Motor neuron (in vitro differentiated cells): ENCODE data around the gene GDF7. TPM values are rescaled to one million over a fixed set of nuclear protein-coding genes. Genes with fewer than 3 reads are reported as not detected.

Experiments
- ATAC-seq, 8 experiments: fragments of 200-7000 bp; cut with Tn5 transposase; replicated peaks in 6 of 8; 2 replicates each; pipeline ENCODE4 v1.8.0; 2021; ENCODE audit warnings: mild to moderate bottlenecking in 8 of 8, moderate library complexity in 8 of 8
- H3K27ac ChIP-seq, 2 donors: fragments of 250-450 bp; sonication (Bioruptor Pico); 2 replicates each; pipeline ENCODE4 v1.9.0; 2021; ENCODE audit warnings: antibody characterized with exemption in 2 of 2, mild to moderate bottlenecking in 2 of 2, moderate library complexity in 1 of 2
- H3K4me1 ChIP-seq, 2 donors: fragments of 250-450 bp; sonication (Bioruptor Pico); replicated peaks in 1 of 2; 2 replicates each; pipeline ENCODE4 v1.6.1; 2021; ENCODE audit warnings: antibody characterized with exemption in 2 of 2, mild to moderate bottlenecking in 2 of 2, moderate library complexity in 1 of 2
- H3K4me3 ChIP-seq, 5 donors: fragments of 250-450 bp; sonication (Bioruptor Pico); 2 replicates each; pipeline ENCODE4 v1.9.0; 2021; ENCODE audit warnings: antibody characterized with exemption in 5 of 5, mild to moderate bottlenecking in 5 of 5, moderate library complexity in 4 of 5
- WGBS, 10 experiments: fragments of 450-650 bp; shearing (Covaris generic); methylation state at CpG; one replicate each; pipeline ENCODE4 v1.0.0; 2022; 5-methylcytosine and 5-hydroxymethylcytosine counted together
- in situ Hi-C, 9 experiments: fragments of 400-800 bp; cut with MboI; loops; one replicate each; pipeline ENCODE4 v1.15.0; 2021; ENCODE audit warnings: low sequenced_read_pairs in 9 of 9, low pct_unique_long_range_greater_than_20kb in 2 of 9; ENCODE audit not compliant: unreplicated experiment in 9 of 9
- total RNA-seq, 8 experiments: library from RNA; unstranded; fragments of 300-600 nt; gene quantifications; 2 replicates each; pipeline versions ENCODE4 v1.2.3 to v1.2.4, GENCODE V29; 2022

Gene GDF7
- total RNA-seq, 8 experiments from 2014 or later, result 0.22 to 4.7 (median 0.57) TPM

DNA sequence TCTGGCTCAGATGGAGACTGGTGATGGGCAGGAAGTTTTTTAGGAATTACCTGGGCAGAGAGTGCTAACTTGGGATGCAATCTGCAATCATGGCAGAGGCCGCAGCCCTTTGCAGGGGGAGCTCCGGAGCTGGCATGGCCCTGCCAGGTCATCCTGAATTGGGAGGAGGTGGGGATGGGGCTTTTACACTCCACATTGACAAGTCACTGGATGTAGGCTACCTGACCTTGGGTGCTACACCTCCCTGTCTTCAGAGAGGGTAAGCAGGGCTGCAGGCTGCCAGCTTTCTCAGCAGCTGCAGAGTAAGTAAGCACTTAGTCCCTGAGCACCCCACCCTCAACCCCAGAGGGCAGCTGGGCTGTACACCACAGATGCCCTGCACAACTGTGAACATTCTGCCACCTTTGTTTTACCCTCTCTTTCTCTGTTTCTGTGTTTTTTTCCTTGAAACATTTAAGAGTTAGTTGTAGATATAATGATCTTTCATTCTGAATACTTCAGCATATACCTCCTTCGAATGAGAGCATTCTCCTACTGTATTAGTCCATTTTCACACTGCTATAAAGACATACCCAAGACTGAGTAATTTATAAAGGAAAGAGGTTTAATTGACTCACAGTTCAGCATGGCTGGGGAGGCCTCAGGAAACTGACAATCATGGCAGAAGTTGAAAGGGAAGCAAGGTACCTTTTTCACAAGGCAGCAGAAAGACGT, 9.3 kb upstream of the GDF7 start:
- 51 to 100% (median 75%) methylated on average over 1 to 3 of the region's 4 CpGs; no CpG with 5 or more reads in 2 of the 10 experiments for WGBS, 10 experiments
- in situ Hi-C loops, result loop anchor here in 7 of 9 experiments (25.0 kb wide), 3 partner anchors 280 to 455 kb away; partner anchors contain the start of gene TDRD15 (in 1 of the 7)
- ATAC-seq, result no peak
- Histone ChIP-seq H3K4me3 (no peak overlapping the region), H3K27ac (no peak overlapping the region), H3K4me1 (peaks cover 0 to 5% of the 10 kb centered on the region in 2 donors)

DNA sequence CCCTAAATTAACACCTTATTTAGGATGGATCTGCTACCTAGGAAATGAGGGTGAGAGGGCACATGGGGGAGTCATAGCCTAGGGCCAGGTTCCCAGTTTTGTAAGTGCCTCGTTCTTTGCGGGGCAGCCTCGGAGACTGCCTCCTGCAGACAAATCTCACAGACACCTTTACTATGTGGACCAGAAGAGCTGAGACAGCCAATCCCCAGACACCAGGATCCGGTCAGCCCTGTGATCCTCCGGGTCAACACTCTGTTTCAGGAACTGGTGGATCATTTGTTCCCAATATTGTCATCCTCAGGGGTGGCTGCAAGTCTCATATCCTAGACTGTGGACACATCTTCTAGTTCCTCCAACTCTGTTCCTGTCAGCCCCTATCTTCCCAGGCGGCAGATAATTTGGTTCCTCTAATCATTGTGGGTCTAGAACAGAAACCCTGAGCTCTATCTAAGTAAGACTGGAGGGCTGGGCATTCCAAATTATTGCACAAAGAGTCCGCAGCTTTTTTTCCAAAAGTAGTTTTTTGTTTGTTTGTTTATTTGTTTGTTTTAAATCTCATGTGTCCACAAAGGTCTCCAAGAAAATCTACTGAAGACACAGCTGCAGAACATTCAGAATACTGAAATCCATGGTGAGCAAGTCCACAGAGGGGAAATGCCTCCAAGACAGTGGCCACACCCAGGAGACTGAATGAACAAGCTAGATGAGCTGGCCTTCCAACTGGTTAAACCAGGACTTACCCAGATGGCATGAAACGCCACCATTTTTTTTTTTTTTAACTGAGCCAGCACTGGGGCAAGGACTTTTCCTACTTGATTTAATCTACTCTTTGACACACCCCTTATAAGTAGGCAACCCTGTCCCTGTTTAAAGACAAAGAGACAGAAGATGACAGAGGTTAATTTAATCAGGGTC, 6.2 kb upstream of the GDF7 start:
- Histone ChIP-seq H3K4me1 (peaks cover 0 to 5% of the 10 kb centered on the region in 2 donors), H3K27ac (no peak overlapping the region), H3K4me3 (no peak overlapping the region)
- peak in 3 of 8 experiments; percentile 11 to 86 (median 78) for ATAC-seq
- WGBS, 10 experiments, result 38 to 100% (median 60%) methylated on average over 1 to 7 of the region's 8 CpGs; no CpG with 5 or more reads in 3 of the 10 experiments
- in situ Hi-C loops, result loop anchor here (10.0 to 25.0 kb wide), 4 partner anchors 277 to 452 kb away; partner anchors contain the start of gene TDRD15 (in 1 of the 9)

DNA sequence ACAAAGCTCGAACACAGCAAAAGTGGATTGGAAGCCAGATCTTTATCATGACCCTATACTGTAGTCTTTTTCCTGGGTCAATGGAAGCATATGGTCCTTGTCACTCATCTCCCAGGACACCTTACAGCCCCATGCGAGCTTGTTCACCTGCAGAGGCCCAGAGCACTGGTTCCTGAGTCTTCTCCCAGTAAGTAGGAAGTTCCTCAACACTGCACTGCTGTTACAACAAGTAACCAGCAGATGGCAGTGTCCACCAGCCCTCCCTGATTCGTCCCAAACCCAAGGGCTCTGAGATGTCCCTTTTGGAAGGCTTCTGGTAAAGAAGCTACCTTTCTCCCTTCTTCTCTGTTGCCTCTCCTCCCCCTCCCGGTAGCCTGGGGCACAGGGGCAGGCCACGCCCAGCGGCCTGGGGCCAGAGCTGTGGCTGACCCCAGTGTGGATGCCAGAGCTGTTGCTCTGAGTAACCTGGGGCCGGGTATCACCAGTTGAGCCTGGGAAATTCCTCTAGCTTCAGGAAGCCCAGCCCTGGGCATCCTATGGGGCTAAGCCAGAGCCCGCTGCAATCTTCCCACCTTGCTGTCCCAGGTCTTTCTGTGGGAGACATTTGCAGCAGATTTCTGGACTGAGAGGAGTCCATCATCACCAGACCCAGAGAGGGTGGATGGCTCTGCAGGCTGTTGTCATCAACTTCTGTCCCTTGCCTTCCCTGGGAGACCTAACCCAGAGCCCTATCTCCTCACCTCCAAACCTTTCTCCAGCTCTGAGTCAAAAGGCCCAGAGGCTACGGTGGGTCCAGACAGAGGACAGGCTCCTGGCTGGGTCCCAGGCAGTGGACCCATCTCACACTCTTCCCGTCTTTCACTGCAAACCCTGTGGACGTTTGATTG, 5.3 kb upstream of the GDF7 start:
- no peak overlapping the region for H3K27ac ChIP-seq
- in situ Hi-C loops, result loop anchor here (10.0 to 25.0 kb wide), 4 partner anchors 276 to 451 kb away; partner anchors contain the start of gene TDRD15 (in 1 of the 9)
- peaks cover 0 to 5% of the 10 kb centered on the region in 2 donors for H3K4me1 ChIP-seq
- WGBS, 10 experiments, result 0 to 50% (median 10%) methylated on average over 1 to 7 of the region's 11 CpGs; no CpG with 5 or more reads in 2 of the 10 experiments
- peak; percentile 48 to 73 (median 64) for ATAC-seq
- no peak overlapping the region for H3K4me3 ChIP-seq

DNA sequence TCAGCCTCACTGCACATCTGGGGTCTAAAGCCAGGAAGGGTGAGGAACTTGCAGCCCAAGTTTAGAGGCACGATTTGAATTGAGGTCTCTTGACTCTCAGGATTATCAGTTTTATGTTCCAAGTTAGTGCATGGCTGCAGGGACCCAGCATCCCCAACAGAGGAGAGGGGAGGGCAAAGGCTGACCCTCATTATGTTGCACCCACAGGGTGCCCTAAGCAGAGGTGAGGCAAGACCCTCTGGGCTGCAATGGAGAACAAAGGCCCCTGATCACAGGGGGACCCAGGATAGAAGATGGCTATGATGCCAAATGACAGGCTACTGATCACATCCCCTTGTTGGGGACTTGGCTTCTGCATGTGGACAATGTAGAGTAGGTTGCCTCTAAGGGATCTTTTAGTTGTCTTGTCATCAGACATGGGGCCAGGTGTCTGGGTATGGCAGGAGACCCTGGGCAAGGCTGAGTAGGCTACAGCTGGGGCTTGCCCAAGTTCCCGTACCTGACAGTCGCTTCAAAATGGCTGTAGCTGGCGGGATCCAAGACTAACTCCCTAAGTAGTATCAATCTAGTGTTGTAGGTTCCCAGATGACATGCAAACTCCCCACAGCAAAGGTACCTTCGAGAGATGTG, 4.5 kb upstream of the GDF7 start:
- ATAC-seq, result no peak
- in situ Hi-C loops, result loop anchor here (10.0 to 25.0 kb wide), 4 partner anchors 275 to 450 kb away; partner anchors contain the start of gene TDRD15 (in 1 of the 9)
- WGBS, 10 experiments, result 0 to 49% (median 25%) methylated on average over 1 to 4 of the region's 5 CpGs; no CpG with 5 or more reads in 7 of the 10 experiments

DNA sequence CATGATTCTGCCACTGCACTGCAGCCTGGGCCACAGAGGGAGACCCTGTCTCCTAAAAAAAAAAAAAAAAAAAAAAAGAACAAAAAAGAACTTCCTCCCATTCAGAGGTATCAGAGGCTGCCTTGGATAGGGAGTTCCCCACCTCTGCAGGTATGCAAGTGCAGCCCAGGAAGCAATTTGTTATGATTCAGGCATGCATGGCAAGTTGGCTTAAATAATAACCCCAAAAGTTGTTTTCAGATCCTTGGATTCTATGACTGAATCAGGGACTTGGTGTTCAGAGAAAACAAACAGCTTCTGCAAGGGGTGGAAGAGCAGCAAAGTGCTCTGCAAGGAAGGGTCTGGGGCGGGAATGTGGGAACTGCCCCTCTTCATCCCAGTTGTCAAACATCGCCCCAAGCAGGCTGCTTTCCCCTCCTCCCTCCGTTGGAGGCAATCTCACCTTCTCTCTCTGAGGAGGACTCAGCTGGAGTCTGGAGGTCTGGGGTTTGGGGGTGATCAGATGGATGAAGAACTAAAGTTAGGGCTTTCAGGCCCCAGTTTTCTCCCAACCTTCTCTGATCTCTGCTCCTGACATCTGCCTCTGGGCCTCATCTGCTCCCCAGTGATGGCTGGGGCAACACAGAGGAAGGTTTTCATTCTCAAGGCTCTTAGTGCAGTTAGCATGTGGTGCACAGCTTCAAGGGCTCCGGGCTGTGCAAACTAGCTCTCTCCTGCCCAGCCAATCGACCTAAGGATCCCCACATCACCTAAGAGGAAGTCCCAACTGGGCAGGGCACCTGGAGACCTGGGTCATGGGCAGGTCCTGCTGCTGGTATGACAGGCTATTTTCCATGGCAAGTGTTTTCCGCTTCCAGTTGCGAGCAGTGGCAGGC, 3.5 kb upstream of the GDF7 start:
- Histone ChIP-seq H3K4me1 (peaks cover 0 to 9% of the 10 kb centered on the region in 2 donors), H3K4me3 (no peak overlapping the region), H3K27ac (no peak overlapping the region)
- in situ Hi-C loops, result loop anchor here (10.0 to 25.0 kb wide), 4 partner anchors 274 to 449 kb away; partner anchors contain the start of gene TDRD15 (in 1 of the 9)
- ATAC-seq, result no peak
- WGBS, 10 experiments, result 20 to 70% (median 56%) methylated on average over 1 to 4 of the region's 7 CpGs; no CpG with 5 or more reads in 4 of the 10 experiments

More for the DNA sequence above, 4.5 kb upstream of the GDF7 start:
- H3K27ac ChIP-seq, result no peak overlapping the region
- no peak overlapping the region for H3K4me3 ChIP-seq
- H3K4me1 ChIP-seq, result peaks cover 0 to 5% of the 10 kb centered on the region in 2 donors

DNA sequence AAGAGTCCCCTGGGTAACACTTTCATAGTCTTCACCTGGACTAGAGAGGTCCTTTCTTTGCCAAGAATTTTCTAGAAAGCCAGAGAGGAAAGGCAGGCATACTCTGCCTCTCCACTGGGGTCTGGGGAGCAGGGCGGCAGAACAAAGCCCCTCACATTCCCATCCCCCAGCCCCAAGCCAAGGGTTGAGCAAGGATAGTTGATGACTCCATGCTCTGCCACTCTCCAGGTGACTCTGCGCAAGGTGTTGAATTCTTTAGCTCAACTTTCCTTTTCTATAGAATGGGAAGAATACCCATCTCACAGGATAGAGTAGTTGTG, 2.9 kb upstream of the GDF7 start:
- ATAC-seq, result no peak
- H3K27ac ChIP-seq, result no peak overlapping the region
- no peak overlapping the region for H3K4me3 ChIP-seq
- in situ Hi-C loops, result loop anchor here (10.0 to 25.0 kb wide), 4 partner anchors 273 to 448 kb away; partner anchors contain the start of gene TDRD15 (in 1 of the 9)
- H3K4me1 ChIP-seq, result peaks cover 0 to 9% of the 10 kb centered on the region in 2 donors
- 54 to 86% (median 76%) methylated on average over 1 to 2 of the region's 2 CpGs; no CpG with 5 or more reads in 6 of the 10 experiments for WGBS, 10 experiments

DNA sequence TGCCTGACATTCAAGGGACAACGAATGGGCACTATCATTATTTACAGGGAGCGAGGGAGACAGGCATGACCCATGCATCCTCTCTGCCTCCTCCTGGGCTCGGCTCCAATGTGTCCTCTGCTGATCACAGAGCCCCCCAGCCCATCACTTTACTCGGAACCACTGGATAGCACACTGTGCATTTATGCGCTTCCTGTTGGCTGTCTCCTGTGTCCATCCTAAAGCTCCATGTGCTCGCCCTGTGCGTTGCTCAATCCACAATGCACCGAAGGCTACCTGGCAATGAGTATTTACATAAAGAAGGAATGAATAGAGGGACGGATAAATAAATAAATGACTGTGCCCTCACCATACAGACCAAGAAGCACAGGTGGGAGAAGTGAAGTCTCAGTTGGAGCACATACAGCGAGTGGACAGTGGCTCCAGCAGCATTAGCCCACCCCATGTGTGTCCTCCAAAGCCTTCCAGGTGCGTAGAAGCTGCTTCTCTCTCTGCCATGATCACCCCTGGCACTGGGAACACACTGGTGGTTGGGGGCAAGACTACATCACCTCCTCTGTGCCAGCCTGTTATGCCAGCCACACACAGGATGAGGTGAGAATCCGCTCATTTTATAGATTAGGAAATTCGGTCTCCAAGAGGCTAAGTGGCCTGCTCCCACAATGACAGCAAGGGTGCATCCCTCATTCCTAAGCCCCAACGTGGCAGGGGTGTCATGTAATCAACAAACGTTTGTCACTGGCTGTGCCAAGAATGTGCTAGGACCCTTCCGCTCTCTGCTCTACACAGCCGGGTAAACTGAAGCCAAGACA, 2.3 kb upstream of the GDF7 start:
- 22 to 50% (median 33%) methylated on average over 1 to 10 of the region's 17 CpGs; no CpG with 5 or more reads in 2 of the 10 experiments for WGBS, 10 experiments
- in situ Hi-C loops, result loop anchor here (10.0 to 25.0 kb wide), 4 partner anchors 273 to 448 kb away; partner anchors contain the start of gene TDRD15 (in 1 of the 9)

DNA sequence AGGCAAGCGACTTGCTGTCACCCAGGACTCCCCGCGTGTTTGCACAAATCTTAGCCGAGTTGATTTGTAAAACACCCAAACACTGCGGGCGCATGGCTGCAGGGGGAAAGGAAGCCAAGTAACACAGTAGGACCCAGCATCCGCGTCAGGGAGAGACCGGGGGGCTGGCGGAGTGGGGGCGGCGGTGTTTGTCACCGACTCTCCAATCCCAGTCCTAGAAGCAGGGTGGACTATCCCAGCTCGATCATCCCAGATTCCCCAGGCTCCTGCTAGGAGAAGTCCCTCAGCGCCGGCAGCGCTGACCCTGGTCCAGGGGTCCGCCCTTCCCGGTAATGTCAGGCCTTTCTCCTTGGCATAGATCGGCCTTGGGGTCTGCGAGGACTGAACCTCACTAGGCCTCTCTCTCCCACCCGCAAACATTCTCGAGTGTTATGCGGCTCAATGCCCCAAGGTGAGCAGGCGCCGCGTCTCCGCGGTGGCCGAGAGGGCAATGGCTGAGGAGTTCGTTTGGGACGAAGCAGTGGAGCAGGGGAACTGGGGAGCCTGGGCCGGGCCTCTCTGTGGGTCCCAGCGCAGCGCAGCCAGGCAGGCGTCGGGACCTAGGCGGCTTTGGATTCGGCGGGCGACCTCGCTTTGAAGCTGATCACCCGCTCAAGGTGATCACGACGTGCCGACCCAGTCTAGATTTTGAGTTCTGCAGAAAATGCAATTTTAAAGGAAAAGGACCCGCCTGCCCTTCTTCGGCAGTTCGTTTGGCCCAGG, 1.5 kb upstream of the GDF7 start:
- in situ Hi-C loops, result loop anchor here (10.0 to 25.0 kb wide), 4 partner anchors 272 to 447 kb away; partner anchors contain the start of gene TDRD15 (in 1 of the 9)
- Histone ChIP-seq H3K27ac (no peak overlapping the region), H3K4me1 (peaks cover 0 to 9% of the 10 kb centered on the region in 2 donors), H3K4me3 (no peak overlapping the region)
- peak in 1 of 8 experiments; percentile 5 for ATAC-seq
- 0 to 2% (median 1%) methylated on average over 2 to 15 of the region's 49 CpGs; no CpG with 5 or more reads in 6 of the 10 experiments for WGBS, 10 experiments

More for the DNA sequence above, 2.3 kb upstream of the GDF7 start:
- no peak overlapping the region for H3K27ac ChIP-seq
- no peak overlapping the region for H3K4me3 ChIP-seq
- peaks cover 0 to 9% of the 10 kb centered on the region in 2 donors for H3K4me1 ChIP-seq
- ATAC-seq, result no peak

DNA sequence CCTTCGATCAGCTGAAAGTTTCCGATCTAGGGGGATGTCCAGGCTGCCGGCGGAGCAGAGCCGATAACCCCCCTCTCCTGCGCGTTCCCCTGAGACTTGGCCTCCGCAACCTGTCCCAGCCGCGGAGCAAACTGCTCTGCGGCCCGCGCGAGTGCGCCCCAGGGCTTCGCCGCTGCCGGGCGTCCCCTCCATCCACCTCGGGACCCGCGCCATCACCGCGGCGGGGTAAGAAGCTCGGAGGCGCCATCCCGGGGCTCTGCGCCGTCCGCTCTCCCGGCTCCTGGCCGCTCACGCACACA, 990 bp upstream of the GDF7 start:
- 0 to 10% (median 3%) methylated on average over 2 to 6 of the region's 34 CpGs; no CpG with 5 or more reads in 7 of the 10 experiments for WGBS, 10 experiments
- in situ Hi-C loops, result loop anchor here (10.0 to 25.0 kb wide), 4 partner anchors 271 to 446 kb away; partner anchors contain the start of gene TDRD15 (in 1 of the 9)
- ATAC-seq, result peak in 4 of 8 experiments; percentile 4 to 9 (median 6)
- Histone ChIP-seq H3K27ac (no peak overlapping the region), H3K4me3 (peak overlapping the region in 3 of 5 donors; percentile 38 to 45 (median 38)), H3K4me1 (peaks cover 0 to 9% of the 10 kb centered on the region in 2 donors)

DNA sequence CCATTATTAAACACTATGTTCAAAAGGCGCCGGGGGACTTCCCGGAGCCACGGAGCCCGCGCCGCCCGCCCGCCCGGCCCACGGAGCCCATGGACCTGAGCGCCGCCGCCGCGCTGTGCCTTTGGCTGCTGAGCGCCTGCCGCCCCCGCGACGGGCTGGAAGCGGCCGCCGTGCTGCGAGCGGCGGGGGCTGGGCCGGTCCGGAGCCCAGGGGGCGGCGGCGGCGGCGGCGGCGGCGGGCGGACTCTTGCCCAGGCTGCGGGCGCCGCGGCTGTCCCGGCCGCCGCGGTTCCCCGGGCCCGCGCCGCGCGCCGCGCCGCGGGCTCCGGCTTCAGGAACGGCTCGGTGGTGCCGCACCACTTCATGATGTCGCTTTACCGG, 197 bp downstream of the GDF7 start:
- WGBS, 10 experiments, result no CpG with 5 or more reads among the region's 62 CpGs
- Histone ChIP-seq H3K4me3 (peak overlapping the region; percentile 22 to 45 (median 38)), H3K4me1 (peaks cover 0 to 4% of the 10 kb centered on the region in 2 donors), H3K27ac (no peak overlapping the region)
- in situ Hi-C loops, result loop anchor here (10.0 to 25.0 kb wide), 4 partner anchors 270 to 445 kb away; partner anchors contain the start of gene TDRD15 (in 1 of the 9)
- peak; percentile 13 to 67 (median 52) for ATAC-seq
